H1 (cell line): ENCODE results near the gene MYORG. TPM values are rescaled to one million over a fixed set of nuclear protein-coding genes. Genes with fewer than 3 reads are reported as not detected.

ENCODE experiments used
- CTCF ChIA-PET: fragments of 300-600 bp; sonication (Branson Sonifier 250); formaldehyde crosslinking; loops from one replicate; lab custom pipeline; 2021; ENCODE audit not compliant: partially characterized antibody; lab: Charles Lee
- POLR2A ChIA-PET: fragments of 300-600 bp; sonication (Branson Sonifier 250); formaldehyde crosslinking; loops from one replicate; lab custom pipeline; 2021; ENCODE audit warnings: inconsistent platforms; ENCODE audit not compliant: partially characterized antibody; lab: Charles Lee
- DNase-seq, 2 experiments: peaks; one replicate each; pipeline versions ENCODE4 v3.0.0 to v3.0.0-alpha.2; 2010 to 2022; ENCODE audit warnings: low spot score in 2 of 2, low read depth in 1 of 2, mixed read lengths in 1 of 2
- FAIRE-seq: peaks from 2 replicates; lab custom pipeline; 2011; peaks lifted over from hg19 to GRCh38; lab: Jason Lieb, UNC
- H2AFZ ChIP-seq: 2 replicates; pipeline ENCODE4 v1.8.1; 2012; ENCODE audit warnings: low read length, inconsistent platforms
- H2AK5ac ChIP-seq: 2 replicates; pipeline ENCODE4 v1.6.1; 2013; ENCODE audit warnings: low read depth, low read length
- H2BK120ac ChIP-seq: replicated peaks from 2 replicates; pipeline ENCODE3; 2013; ENCODE audit warnings: low read depth, low read length, inconsistent platforms
- H2BK12ac ChIP-seq: 2 replicates; pipeline ENCODE4 v1.6.1; 2013; ENCODE audit warnings: low read depth, low read length
- H2BK15ac ChIP-seq: 2 replicates; pipeline ENCODE4 v1.6.1; 2013; ENCODE audit warnings: low read length
- H2BK20ac ChIP-seq: 2 replicates; pipeline ENCODE4 v1.6.1; 2013; ENCODE audit warnings: low read length
- H2BK5ac ChIP-seq: 2 replicates; pipeline ENCODE4 v1.6.1; 2013; ENCODE audit warnings: low read depth, low read length
- H3K14ac ChIP-seq: 2 replicates; pipeline ENCODE4 v1.6.1; 2013; ENCODE audit warnings: inconsistent platforms; ENCODE audit not compliant: insufficient read length
- H3K18ac ChIP-seq: 2 replicates; pipeline ENCODE4 v1.6.1; 2013; ENCODE audit warnings: low read length; ENCODE audit errors: extremely low read depth
- H3K23ac ChIP-seq: 2 replicates; pipeline ENCODE4 v1.6.1; 2013; ENCODE audit warnings: inconsistent platforms; ENCODE audit not compliant: insufficient read length
- H3K23me2 ChIP-seq: 2 replicates; pipeline ENCODE4 v1.6.1; 2013; ENCODE audit warnings: low read depth, low read length
- H3K27ac ChIP-seq: 2 replicates; pipeline ENCODE4 v1.6.1; 2011; ENCODE audit warnings: low read depth, low read length, inconsistent platforms
- H3K27me3 ChIP-seq, 4 experiments: replicated peaks in 1 of 4; 1 replicate in 1 of 4; 2 replicates in 3 of 4; pipeline versions ENCODE4 v1.6.1 to v1.8.1; 2011 to 2013; ENCODE audit warnings: low read length in 3 of 4, mild to moderate bottlenecking in 3 of 4, inconsistent platforms in 2 of 4, mixed read lengths in 2 of 4, moderate library complexity in 1 of 4; ENCODE audit not compliant: control insufficient read depth in 3 of 4, insufficient read depth in 3 of 4; ENCODE audit errors: extremely low read depth in 1 of 4
- H3K36me3 ChIP-seq, 4 experiments: 2 replicates each; pipeline versions ENCODE4 v1.6.1 to v1.8.1; 2011 to 2013; ENCODE audit warnings: mild to moderate bottlenecking in 4 of 4, low read length in 3 of 4, moderate library complexity in 2 of 4, control low read depth in 1 of 4, inconsistent platforms in 1 of 4; ENCODE audit not compliant: insufficient read depth in 4 of 4, control insufficient read depth in 2 of 4
- H3K4ac ChIP-seq: replicated peaks from 2 replicates; pipeline ENCODE3; 2013; ENCODE audit warnings: low read length, low read depth, mixed read lengths, inconsistent platforms; ENCODE audit not compliant: insufficient read length
- H3K4me1 ChIP-seq, 4 experiments: replicated peaks in 1 of 4; 1 replicate in 1 of 4; 2 replicates in 3 of 4; pipeline versions ENCODE4 v1.6.1 to v1.8.1; 2011 to 2013; ENCODE audit warnings: low read length in 3 of 4, inconsistent platforms in 2 of 4, mixed read lengths in 1 of 4; ENCODE audit not compliant: insufficient read depth in 4 of 4, control insufficient read depth in 3 of 4
- H3K4me2 ChIP-seq, 2 experiments: 2 replicates each; pipeline versions ENCODE4 v1.6.1 to v1.8.1; 2011 to 2013; ENCODE audit warnings: low read depth in 2 of 2, low read length in 2 of 2, control low read depth in 1 of 2, inconsistent platforms in 1 of 2, mild to moderate bottlenecking in 1 of 2; ENCODE audit not compliant: insufficient read depth in 1 of 2
- H3K4me3 ChIP-seq, 4 experiments: fragments of 200-600, 300-600 bp in 1 of 4; sonication (generic), shearing (Covaris generic), sonication (Bioruptor Twin) in 1 of 4; 2 replicates each; pipeline versions ENCODE4 v1.5.1 to v1.8.1; 2011 to 2016; ENCODE audit warnings: low read length in 4 of 4, low read depth in 3 of 4, control low read depth in 2 of 4, inconsistent platforms in 2 of 4, mild to moderate bottlenecking in 2 of 4, mixed read lengths in 1 of 4, moderate library complexity in 1 of 4; ENCODE audit not compliant: insufficient read depth in 2 of 4; ENCODE audit errors: extremely low read depth in 1 of 4
- H3K56ac ChIP-seq: replicated peaks from 2 replicates; pipeline ENCODE3; 2013; ENCODE audit warnings: low read depth, mild to moderate bottlenecking, mixed read lengths, low read length, inconsistent platforms; ENCODE audit not compliant: insufficient read length
- H3K79me1 ChIP-seq: 2 replicates; pipeline ENCODE4 v1.6.1; 2013; ENCODE audit warnings: low read depth, low read length, control low read depth
- H3K79me2 ChIP-seq, 2 experiments: 2 replicates each; pipeline versions ENCODE4 v1.6.1 to v1.8.1; 2012 to 2013; ENCODE audit warnings: low read length in 2 of 2, mild to moderate bottlenecking in 2 of 2, inconsistent platforms in 1 of 2; ENCODE audit not compliant: insufficient read depth in 2 of 2, control insufficient read depth in 1 of 2
- H3K9ac ChIP-seq, 4 experiments: replicated peaks in 1 of 4; 1 replicate in 1 of 4; 2 replicates in 3 of 4; pipeline versions ENCODE4 v1.6.1 to v1.8.1; 2011 to 2013; ENCODE audit warnings: low read depth in 3 of 4, low read length in 3 of 4, control low read depth in 2 of 4, mild to moderate bottlenecking in 2 of 4, moderate library complexity in 2 of 4, inconsistent platforms in 1 of 4; ENCODE audit errors: extremely low read depth in 1 of 4
- H3K9me3 ChIP-seq, 2 experiments: 2 replicates each; pipeline versions ENCODE4 v1.6.1 to v1.8.1; 2012 to 2013; ENCODE audit warnings: mild to moderate bottlenecking in 2 of 2, moderate library complexity in 2 of 2, control low read depth in 1 of 2, inconsistent platforms in 1 of 2, low read depth in 1 of 2, low read length in 1 of 2, mixed read lengths in 1 of 2; ENCODE audit not compliant: insufficient read depth in 2 of 2
- H4K20me1 ChIP-seq, 2 experiments: replicated peaks in 1 of 2; 2 replicates each; pipeline versions ENCODE3 to v1.8.1; 2011 to 2013; ENCODE audit warnings: inconsistent platforms in 2 of 2, low read length in 2 of 2, mild to moderate bottlenecking in 1 of 2; ENCODE audit not compliant: insufficient read depth in 2 of 2, control insufficient read depth in 1 of 2
- H4K5ac ChIP-seq: 2 replicates; pipeline ENCODE4 v1.6.1; 2013; ENCODE audit warnings: low read length, low read depth, mixed read lengths, inconsistent platforms; ENCODE audit not compliant: insufficient read length
- H4K8ac ChIP-seq: 2 replicates; pipeline ENCODE4 v1.8.0; 2013; ENCODE audit warnings: mild to moderate bottlenecking, moderate library complexity, low read length, inconsistent platforms; ENCODE audit not compliant: insufficient read depth; ENCODE audit errors: extremely low read depth
- H4K91ac ChIP-seq: replicated peaks from 2 replicates; pipeline ENCODE3; 2013; ENCODE audit warnings: low read length, mixed read lengths, inconsistent platforms; ENCODE audit not compliant: insufficient read length
- BACH1 ChIP-seq: IDR thresholded peaks from 2 replicates; pipeline ENCODE4 v1.6.1; 2012; ENCODE audit warnings: low read length, improper control_type of control experiment
- HDAC6 ChIP-seq: IDR thresholded peaks from one replicate; pipeline ENCODE4 v1.7.1; 2012; ENCODE audit warnings: low read depth, mild to moderate bottlenecking, inconsistent platforms, low read length, moderate library complexity
- WGBS, 2 experiments: shearing (Covaris generic) in 1 of 2; methylation state at CpG; one replicate each; pipeline versions ENCODE4 v1.1.6 to v1.1.7; 2013 to 2015; ENCODE audit warnings: low lambda C conversion rate in 2 of 2, mixed read lengths in 2 of 2, inconsistent platforms in 1 of 2, low coverage in 1 of 2, missing lambda C conversion rate in 1 of 2; ENCODE audit not compliant: insufficient replicate concordance in 2 of 2, insufficient coverage in 1 of 2, insufficient read length in 1 of 2; ENCODE audit errors: extremely low coverage in 1 of 2, missing lambda C conversion rate in 1 of 2; 5-methylcytosine and 5-hydroxymethylcytosine counted together
- polyA plus RNA-seq, 7 experiments: library from polyadenylated mRNA; depleted of rRNA in 3 of 7; stranded (reverse) in 5 of 7; unstranded in 2 of 7; fragments of >200 nt in 5 of 7; fragments of 200-250 nt in 2 of 7; gene quantifications; 1 replicate in 5 of 7; 2 replicates in 1 of 7; 4 replicates in 1 of 7; pipeline versions ENCODE4 v1.2.1 to v1.2.3, GENCODE V29; 2011 to 2013; ENCODE audit warnings: missing spikeins in 2 of 7, mixed read lengths in 2 of 7
- total RNA-seq: library from RNA; stranded (reverse); fragmentation: NEBNext Ultra II Directional; extraction: Animal tissue kit (Norgen Biotek cat#: 25700); gene quantifications from 2 replicates; pipeline ENCODE4 v1.2.1, GENCODE V29; 2021

MYORG gene
- total and polyA plus RNA-seq, 2 of the 8 experiments (the other 6 are each of a cell fraction or from before 2014, with no cell fraction given) = 1.2 to 5.9 TPM

DNA sequence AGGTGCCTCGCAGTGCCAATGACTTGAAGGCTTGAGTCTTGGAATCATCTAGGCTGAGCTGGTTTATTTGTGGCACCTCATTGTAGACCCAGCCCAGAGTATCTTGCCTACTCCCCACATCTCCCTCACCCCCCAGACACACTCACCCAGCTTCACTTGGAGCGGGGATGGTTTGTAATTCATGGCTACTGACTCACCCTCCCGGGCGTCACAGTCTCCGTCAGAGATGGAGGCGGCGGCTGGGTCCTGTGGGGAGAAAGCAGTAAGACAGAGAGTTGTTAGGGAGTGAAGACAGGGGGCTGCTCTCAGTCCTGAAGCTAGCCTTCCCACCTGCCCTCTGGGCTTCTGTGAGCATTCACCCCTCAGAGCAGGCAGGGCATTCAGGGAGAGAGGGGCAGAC, 29.0 kb upstream of the MYORG start:
- no peak overlapping the region for H2BK12ac ChIP-seq
- H3K9me3 ChIP-seq = no peaks in the 10 kb centered on the region
- H3K4ac ChIP-seq = no peak overlapping the region
- no peak overlapping the region for H3K9ac ChIP-seq
- DNase-seq = no peak
- TF ChIP-seq BACH1 (no peak), HDAC6 (no peak)
- no peaks in the 10 kb centered on the region for H3K79me1 ChIP-seq
- CTCF ChIA-PET = interaction anchor here (0.7 to 4.1 kb wide), 14 partner anchors 11 to 198 kb away, joined by 3 to 56 read pairs (median 16); partner anchors contain the start of gene MYORG
- no peak overlapping the region for H2BK15ac ChIP-seq
- H3K79me2 ChIP-seq = no peaks in the 10 kb centered on the region
- 94% methylated on average over 6 of the region's 7 CpGs; no CpG with 5 or more reads in 1 of the 2 experiments for WGBS, 2 experiments
- POLR2A ChIA-PET = no interaction called here
- no peak for FAIRE-seq
- H2BK20ac ChIP-seq = no peak overlapping the region
- no peak overlapping the region for H3K4me3 ChIP-seq
- H2AFZ ChIP-seq = no peak overlapping the region
- H4K8ac ChIP-seq = no peak overlapping the region
- no peak overlapping the region for H2BK120ac ChIP-seq
- no peak overlapping the region for H2AK5ac ChIP-seq
- H3K4me2 ChIP-seq = no peak overlapping the region
- H4K5ac ChIP-seq = no peak overlapping the region
- no peak overlapping the region for H3K56ac ChIP-seq
- H3K18ac ChIP-seq = no peak overlapping the region
- H3K23ac ChIP-seq = no peak overlapping the region
- no peak overlapping the region for H2BK5ac ChIP-seq
- no peak overlapping the region for H3K14ac ChIP-seq
- no peaks in the 10 kb centered on the region for H3K4me1 ChIP-seq
- H4K20me1 ChIP-seq = peaks cover 0 to 3% of the 10 kb centered on the region in 2 experiments
- no peaks in the 10 kb centered on the region; a peak in 2 of 8 replicates for H3K36me3 ChIP-seq
- no peak overlapping the region for H3K27ac ChIP-seq
- no peaks in the 10 kb centered on the region for H3K23me2 ChIP-seq
- no peaks in the 10 kb centered on the region for H3K27me3 ChIP-seq
- H4K91ac ChIP-seq = no peak overlapping the region
